GM23338 (cell line): ENCODE data around the gene SLC13A3. TPM values are rescaled to one million over a fixed set of nuclear protein-coding genes. Genes with fewer than 3 reads are reported as not detected.

Source experiments
- ATAC-seq: fragments of 200-7000 bp; cut with Tn5 transposase; 3 replicates; pipeline ENCODE4 v1.9.1; 2020
- DNase-seq: peaks from one replicate; pipeline ENCODE4 v3.0.0-alpha.2; 2015; ENCODE audit warnings: low spot score
- H2AFZ ChIP-seq: fragments of 200-600 bp; sonication (generic); 2 replicates; pipeline ENCODE4 v1.8.0; 2016; ENCODE audit warnings: antibody characterized with exemption, mild to moderate bottlenecking, moderate library complexity
- H3F3A ChIP-seq: fragments of 200-600 bp; sonication (generic); replicated peaks from 2 replicates; pipeline ENCODE4 v1.8.0; 2017; ENCODE audit warnings: antibody characterized with exemption, mixed run types, low read depth
- H3K27ac ChIP-seq: fragments of 200-600 bp; sonication (generic); 2 replicates; pipeline ENCODE4 v1.6.1; 2016; ENCODE audit warnings: low read depth
- H3K27me3 ChIP-seq: fragments of 200-600 bp; sonication (generic); 2 replicates; pipeline ENCODE4 v1.8.0; 2016; ENCODE audit warnings: mild to moderate bottlenecking, mixed run types, moderate library complexity; ENCODE audit not compliant: insufficient read depth
- H3K36me3 ChIP-seq: fragments of 200-600 bp; sonication (generic); 2 replicates; pipeline ENCODE4 v1.8.0; 2016; ENCODE audit warnings: mild to moderate bottlenecking; ENCODE audit not compliant: insufficient read depth
- H3K4me1 ChIP-seq: fragments of 200-600 bp; sonication (generic); 2 replicates; pipeline ENCODE4 v1.8.0; 2016; ENCODE audit warnings: mild to moderate bottlenecking, moderate library complexity; ENCODE audit not compliant: insufficient read depth
- H3K4me2 ChIP-seq: fragments of 200-600 bp; sonication (generic); 2 replicates; pipeline ENCODE4 v1.7.1; 2017; ENCODE audit warnings: mixed run types
- H3K4me3 ChIP-seq: fragments of 200-600 bp; sonication (generic); 2 replicates; pipeline ENCODE4 v1.6.1; 2016; ENCODE audit warnings: mixed run types
- H3K79me2 ChIP-seq: fragments of 200-600 bp; sonication (generic); replicated peaks from 2 replicates; pipeline ENCODE4 v1.8.0; 2017; ENCODE audit warnings: mild to moderate bottlenecking; ENCODE audit not compliant: insufficient read depth
- H3K9me2 ChIP-seq: fragments of 200-600 bp; sonication (generic); 2 replicates; pipeline ENCODE4 v1.8.0; 2017; ENCODE audit not compliant: insufficient read depth
- H4K20me1 ChIP-seq: fragments of 200-600 bp; sonication (generic); replicated peaks from 2 replicates; pipeline ENCODE4 v1.8.0; 2017; ENCODE audit warnings: mild to moderate bottlenecking; ENCODE audit not compliant: insufficient read depth
- H3K27ac Mint-ChIP-seq: 2 replicates; pipeline ENCODE4 v1.8.0; 2020; ENCODE audit warnings: inconsistent platforms, mild to moderate bottlenecking, moderate library complexity, mixed read lengths
- H3K27me3 Mint-ChIP-seq: 3 replicates; pipeline ENCODE4 v1.8.0; 2022; ENCODE audit warnings: low read depth, mild to moderate bottlenecking, moderate library complexity, mixed read lengths, inconsistent platforms; ENCODE audit not compliant: insufficient read depth, poor library complexity
- H3K36me3 Mint-ChIP-seq: 3 replicates; pipeline ENCODE4 v1.8.0; 2021; ENCODE audit warnings: low read depth, mild to moderate bottlenecking, inconsistent platforms, moderate library complexity, mixed read lengths
- H3K4me1 Mint-ChIP-seq: 3 replicates; pipeline ENCODE4 v1.8.0; 2020; ENCODE audit warnings: mild to moderate bottlenecking, inconsistent platforms, mixed read lengths
- H3K4me3 Mint-ChIP-seq: 3 replicates; pipeline ENCODE4 v1.8.0; 2021; ENCODE audit warnings: moderate library complexity, mild to moderate bottlenecking, inconsistent platforms, mixed read lengths
- H3K9me3 Mint-ChIP-seq: 3 replicates; pipeline ENCODE4 v1.8.0; 2020; ENCODE audit warnings: moderate library complexity, mild to moderate bottlenecking, inconsistent platforms, mixed read lengths
- CREB1 ChIP-seq: fragments of 250-450 bp; sonication (Bioruptor Pico); IDR thresholded peaks from 2 replicates; pipeline ENCODE4 v1.5.0; 2020; ENCODE audit warnings: low read depth, mild to moderate bottlenecking, moderate library complexity
- EZH2 ChIP-seq: fragments of 200-600 bp; sonication (generic); IDR thresholded peaks from one replicate; pipeline ENCODE4 v1.8.0; 2017; ENCODE audit warnings: antibody characterized with exemption, mild to moderate bottlenecking, low read depth; ENCODE audit not compliant: unreplicated experiment
- JUNB ChIP-seq: IDR thresholded peaks from one replicate; pipeline ENCODE4 v1.6.1; 2016; ENCODE audit warnings: antibody characterized with exemption; ENCODE audit not compliant: unreplicated experiment
- NANOG ChIP-seq: IDR thresholded peaks from 2 replicates; pipeline ENCODE4 v1.6.1; 2016; ENCODE audit warnings: antibody characterized with exemption, borderline replicate concordance
- POLR2AphosphoS5 ChIP-seq: IDR thresholded peaks from 2 replicates; pipeline ENCODE4 v1.6.1; 2016; ENCODE audit warnings: antibody characterized with exemption, low read depth
- STAT1 ChIP-seq: IDR thresholded peaks from one replicate; pipeline ENCODE4 v1.6.1; 2016; ENCODE audit warnings: antibody characterized with exemption; ENCODE audit not compliant: unreplicated experiment
- ZNF114 ChIP-seq: fragments of 250-450 bp; sonication (Bioruptor Pico); IDR thresholded peaks from 2 replicates; pipeline ENCODE4 v1.5.0; 2020; ENCODE audit warnings: mild to moderate bottlenecking, moderate library complexity
- ZNF462 ChIP-seq: fragments of 250-450 bp; sonication (Bioruptor Pico); IDR thresholded peaks from 2 replicates; pipeline ENCODE4 v1.5.0; 2020; ENCODE audit warnings: mild to moderate bottlenecking, moderate library complexity
- polyA plus RNA-seq: library from polyadenylated mRNA; unstranded; fragments of >200 nt; fragmentation: Nextera tagmentation; extraction: Ambion mirVana; gene quantifications from 2 replicates; pipeline ENCODE4 v1.2.1, GENCODE V29; 2016
- total RNA-seq: library from RNA; depleted of rRNA; stranded (reverse); fragments of >200 nt; shearing (Covaris generic); gene quantifications from 2 replicates; pipeline ENCODE4 v1.2.3, GENCODE V29; 2014
- TF ChIP-seq, protein P1 (sequence below), 2 experiments: fragments of 200-600 bp in 1 of 2; sonication (generic) in 1 of 2; conservative IDR thresholded peaks; 2 replicates each; pipeline versions ENCODE4 v1.5.1 to v1.6.1; 2016 to 2017; ENCODE audit warnings: antibody characterized with exemption in 2 of 2, low read depth in 2 of 2, mild to moderate bottlenecking in 2 of 2, moderate library complexity in 1 of 2
- TF ChIP-seq, protein P2 (sequence below): IDR thresholded peaks from one replicate; pipeline ENCODE4 v1.6.1; 2018; ENCODE audit warnings: antibody characterized with exemption; ENCODE audit not compliant: unreplicated experiment

Gene SLC13A3
- total and polyA plus RNA-seq, 2 experiments from 2014 or later: 8.6 to 9.1 TPM

DNA sequence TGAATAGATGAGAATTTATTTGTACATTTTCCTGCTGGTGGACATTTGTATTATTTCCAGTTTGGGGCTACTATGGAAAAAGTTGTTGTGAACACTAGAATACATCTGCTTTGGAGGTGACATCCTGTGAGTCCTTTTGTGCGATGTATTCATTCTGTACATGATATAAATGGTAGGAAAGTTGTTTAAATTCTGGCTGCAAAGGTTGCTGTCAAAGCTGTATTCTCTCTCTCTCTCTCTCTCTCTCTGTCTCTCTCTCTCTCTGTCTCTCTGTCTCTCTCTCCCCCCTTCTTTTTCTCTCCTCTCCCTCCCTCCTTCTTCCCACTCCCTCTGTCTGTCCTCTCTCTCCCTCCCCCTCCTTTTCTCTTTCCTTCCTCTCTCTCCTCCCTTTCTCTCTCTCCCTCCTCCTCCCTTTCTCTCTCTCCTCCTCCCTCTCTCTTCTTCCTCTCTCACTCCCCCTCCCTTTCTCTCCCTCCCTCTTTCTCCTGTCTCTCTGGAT, 25.3 kb downstream of the SLC13A3 start:
- H3K9me3 Mint-ChIP-seq: peaks cover 23% of the 10 kb centered on the region
- DNase-seq: no peak
- no peak overlapping the region for H3K4me3 Mint-ChIP-seq
- H3K4me2 ChIP-seq: no peak overlapping the region
- peaks cover 23% of the 10 kb centered on the region for H3K36me3 Mint-ChIP-seq
- peaks cover 4% of the 10 kb centered on the region for H3K27me3 Mint-ChIP-seq
- H3F3A ChIP-seq: no peaks in the 10 kb centered on the region
- H3K4me1 ChIP-seq: peaks cover 14% of the 10 kb centered on the region; the same call in 1 of the 2 replicates
- no peak overlapping the region for H3K4me3 ChIP-seq
- H3K27ac Mint-ChIP-seq: no peak overlapping the region
- no peaks in the 10 kb centered on the region for H3K9me2 ChIP-seq
- no peak for TF ChIP-seq CREB1
- TF ChIP-seq ZNF114 (CRISPR knock-in tag): no peak
- TF ChIP-seq, protein P1, sequence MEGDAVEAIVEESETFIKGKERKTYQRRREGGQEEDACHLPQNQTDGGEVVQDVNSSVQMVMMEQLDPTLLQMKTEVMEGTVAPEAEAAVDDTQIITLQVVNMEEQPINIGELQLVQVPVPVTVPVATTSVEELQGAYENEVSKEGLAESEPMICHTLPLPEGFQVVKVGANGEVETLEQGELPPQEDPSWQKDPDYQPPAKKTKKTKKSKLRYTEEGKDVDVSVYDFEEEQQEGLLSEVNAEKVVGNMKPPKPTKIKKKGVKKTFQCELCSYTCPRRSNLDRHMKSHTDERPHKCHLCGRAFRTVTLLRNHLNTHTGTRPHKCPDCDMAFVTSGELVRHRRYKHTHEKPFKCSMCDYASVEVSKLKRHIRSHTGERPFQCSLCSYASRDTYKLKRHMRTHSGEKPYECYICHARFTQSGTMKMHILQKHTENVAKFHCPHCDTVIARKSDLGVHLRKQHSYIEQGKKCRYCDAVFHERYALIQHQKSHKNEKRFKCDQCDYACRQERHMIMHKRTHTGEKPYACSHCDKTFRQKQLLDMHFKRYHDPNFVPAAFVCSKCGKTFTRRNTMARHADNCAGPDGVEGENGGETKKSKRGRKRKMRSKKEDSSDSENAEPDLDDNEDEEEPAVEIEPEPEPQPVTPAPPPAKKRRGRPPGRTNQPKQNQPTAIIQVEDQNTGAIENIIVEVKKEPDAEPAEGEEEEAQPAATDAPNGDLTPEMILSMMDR (conservative IDR thresholded peaks at IDR 0.05; ENCODE audit: low read depth in 2 of 2): no peak
- TF ChIP-seq POLR2AphosphoS5: no peak
- no peaks in the 10 kb centered on the region for H3K79me2 ChIP-seq
- H3K27ac ChIP-seq: no peak overlapping the region
- no peak overlapping the region for H2AFZ ChIP-seq
- H3K4me1 Mint-ChIP-seq: peaks cover 21% of the 10 kb centered on the region
- no peaks in the 10 kb centered on the region; the same call in 1 of the 2 replicates for H3K36me3 ChIP-seq
- H4K20me1 ChIP-seq: no peaks in the 10 kb centered on the region
- ATAC-seq: no peak
- no peaks in the 10 kb centered on the region for H3K27me3 ChIP-seq

DNA sequence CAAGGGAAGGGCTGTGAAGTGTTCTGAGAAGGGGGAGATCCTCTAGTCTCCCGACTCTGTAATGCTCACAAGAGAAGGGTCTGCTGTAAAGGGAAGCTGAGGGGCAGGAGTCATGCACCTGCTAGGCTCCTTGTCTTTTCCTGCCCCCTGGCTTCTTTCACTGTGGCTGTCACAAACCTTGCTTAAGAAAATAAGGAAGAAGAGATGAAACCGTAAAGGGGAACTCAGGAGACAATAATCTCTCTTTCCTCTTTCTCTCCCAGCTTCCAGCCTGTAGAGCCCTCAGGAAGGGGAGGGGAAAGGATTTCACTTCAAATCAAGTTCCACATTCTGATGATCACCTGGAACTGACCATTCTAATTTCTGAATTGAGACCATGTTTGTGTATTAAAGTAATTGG, 26.3 kb downstream of the SLC13A3 start:
- Mint-ChIP-seq H3K9me3 (peaks cover 23% of the 10 kb centered on the region), H3K27ac (no peak overlapping the region), H3K4me1 (peaks cover 21% of the 10 kb centered on the region), H3K4me3 (no peak overlapping the region), H3K36me3 (peaks cover 20% of the 10 kb centered on the region), H3K27me3 (peaks cover 4% of the 10 kb centered on the region)
- no peaks in the 10 kb centered on the region; the same call in 1 of the 2 replicates for H3K36me3 ChIP-seq
- no peaks in the 10 kb centered on the region for H3K9me2 ChIP-seq
- no peak for DNase-seq
- H2AFZ ChIP-seq: no peak overlapping the region
- H3K27me3 ChIP-seq: no peaks in the 10 kb centered on the region
- no peak for ATAC-seq
- H3K4me1 ChIP-seq: peaks cover 14% of the 10 kb centered on the region; the same call in 1 of the 2 replicates
- no peaks in the 10 kb centered on the region for H3K79me2 ChIP-seq
- no peak overlapping the region for H3K27ac ChIP-seq
- H3K4me2 ChIP-seq: no peak overlapping the region
- no peaks in the 10 kb centered on the region for H3F3A ChIP-seq
- no peaks in the 10 kb centered on the region for H4K20me1 ChIP-seq
- no peak overlapping the region for H3K4me3 ChIP-seq
- TF ChIP-seq CREB1 (no peak), ZNF462 (CRISPR knock-in tag) (no peak), NANOG (no peak), STAT1 (no peak), JUNB (no peak), EZH2 (no peak)
- TF ChIP-seq, protein P2, sequence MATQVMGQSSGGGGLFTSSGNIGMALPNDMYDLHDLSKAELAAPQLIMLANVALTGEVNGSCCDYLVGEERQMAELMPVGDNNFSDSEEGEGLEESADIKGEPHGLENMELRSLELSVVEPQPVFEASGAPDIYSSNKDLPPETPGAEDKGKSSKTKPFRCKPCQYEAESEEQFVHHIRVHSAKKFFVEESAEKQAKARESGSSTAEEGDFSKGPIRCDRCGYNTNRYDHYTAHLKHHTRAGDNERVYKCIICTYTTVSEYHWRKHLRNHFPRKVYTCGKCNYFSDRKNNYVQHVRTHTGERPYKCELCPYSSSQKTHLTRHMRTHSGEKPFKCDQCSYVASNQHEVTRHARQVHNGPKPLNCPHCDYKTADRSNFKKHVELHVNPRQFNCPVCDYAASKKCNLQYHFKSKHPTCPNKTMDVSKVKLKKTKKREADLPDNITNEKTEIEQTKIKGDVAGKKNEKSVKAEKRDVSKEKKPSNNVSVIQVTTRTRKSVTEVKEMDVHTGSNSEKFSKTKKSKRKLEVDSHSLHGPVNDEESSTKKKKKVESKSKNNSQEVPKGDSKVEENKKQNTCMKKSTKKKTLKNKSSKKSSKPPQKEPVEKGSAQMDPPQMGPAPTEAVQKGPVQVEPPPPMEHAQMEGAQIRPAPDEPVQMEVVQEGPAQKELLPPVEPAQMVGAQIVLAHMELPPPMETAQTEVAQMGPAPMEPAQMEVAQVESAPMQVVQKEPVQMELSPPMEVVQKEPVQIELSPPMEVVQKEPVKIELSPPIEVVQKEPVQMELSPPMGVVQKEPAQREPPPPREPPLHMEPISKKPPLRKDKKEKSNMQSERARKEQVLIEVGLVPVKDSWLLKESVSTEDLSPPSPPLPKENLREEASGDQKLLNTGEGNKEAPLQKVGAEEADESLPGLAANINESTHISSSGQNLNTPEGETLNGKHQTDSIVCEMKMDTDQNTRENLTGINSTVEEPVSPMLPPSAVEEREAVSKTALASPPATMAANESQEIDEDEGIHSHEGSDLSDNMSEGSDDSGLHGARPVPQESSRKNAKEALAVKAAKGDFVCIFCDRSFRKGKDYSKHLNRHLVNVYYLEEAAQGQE: no peak
